ENCODE measurements around the gene SPACA6.

GRCh38 chr19:51739466-51740213 lies 46.5 kb downstream of the SPACA6 start:
- TF ChIP-seq, protein P1, sequence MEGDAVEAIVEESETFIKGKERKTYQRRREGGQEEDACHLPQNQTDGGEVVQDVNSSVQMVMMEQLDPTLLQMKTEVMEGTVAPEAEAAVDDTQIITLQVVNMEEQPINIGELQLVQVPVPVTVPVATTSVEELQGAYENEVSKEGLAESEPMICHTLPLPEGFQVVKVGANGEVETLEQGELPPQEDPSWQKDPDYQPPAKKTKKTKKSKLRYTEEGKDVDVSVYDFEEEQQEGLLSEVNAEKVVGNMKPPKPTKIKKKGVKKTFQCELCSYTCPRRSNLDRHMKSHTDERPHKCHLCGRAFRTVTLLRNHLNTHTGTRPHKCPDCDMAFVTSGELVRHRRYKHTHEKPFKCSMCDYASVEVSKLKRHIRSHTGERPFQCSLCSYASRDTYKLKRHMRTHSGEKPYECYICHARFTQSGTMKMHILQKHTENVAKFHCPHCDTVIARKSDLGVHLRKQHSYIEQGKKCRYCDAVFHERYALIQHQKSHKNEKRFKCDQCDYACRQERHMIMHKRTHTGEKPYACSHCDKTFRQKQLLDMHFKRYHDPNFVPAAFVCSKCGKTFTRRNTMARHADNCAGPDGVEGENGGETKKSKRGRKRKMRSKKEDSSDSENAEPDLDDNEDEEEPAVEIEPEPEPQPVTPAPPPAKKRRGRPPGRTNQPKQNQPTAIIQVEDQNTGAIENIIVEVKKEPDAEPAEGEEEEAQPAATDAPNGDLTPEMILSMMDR (IDR thresholded peaks at IDR 0.05): no peak
- TF ChIP-seq POLR2A (IDR thresholded peaks at IDR 0.05): no peak
